ENCODE data around the gene CD48.
A peak's percentile ranks its signal among the peaks of the same experiment; 100 is the strongest.

Gene CD48

DNA sequence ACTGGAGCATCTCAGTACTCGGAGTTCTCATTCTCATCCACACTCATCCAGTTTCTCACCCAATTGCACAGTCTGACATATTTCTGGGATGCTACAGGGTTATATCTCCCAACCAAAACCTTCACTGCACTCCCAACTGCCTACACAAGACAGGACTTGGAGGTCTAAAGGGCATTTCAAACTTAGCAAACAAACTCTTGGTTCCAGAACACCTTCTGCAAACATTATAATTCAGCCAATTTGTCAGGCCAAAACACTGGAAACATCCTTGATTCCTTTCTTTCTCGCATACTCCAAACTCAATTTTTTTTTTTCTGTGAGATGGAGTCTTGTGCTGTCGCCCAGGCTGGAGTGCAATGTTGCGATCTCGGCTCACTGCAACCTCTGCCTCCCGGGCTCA lies 72.7 kb downstream of the CD48 start:
- no peaks in the 10 kb centered on the region for H3K9me3 ChIP-seq (ENCODE audit: control insufficient read depth, insufficient read depth, low read length)
- H3K27me3 ChIP-seq (ENCODE audit: control insufficient read depth, low read length): no peaks in the 10 kb centered on the region
- H3K4me3 ChIP-seq (ENCODE audit: low read length): no peak overlapping the region
- no peaks in the 10 kb centered on the region for H3K79me2 ChIP-seq (ENCODE audit: control insufficient read depth, low read length)
- no peak for TF ChIP-seq EZH2phosphoT487 (IDR thresholded peaks at IDR 0.05; ENCODE audit: borderline replicate concordance, low read length)
- TF ChIP-seq, protein P1, sequence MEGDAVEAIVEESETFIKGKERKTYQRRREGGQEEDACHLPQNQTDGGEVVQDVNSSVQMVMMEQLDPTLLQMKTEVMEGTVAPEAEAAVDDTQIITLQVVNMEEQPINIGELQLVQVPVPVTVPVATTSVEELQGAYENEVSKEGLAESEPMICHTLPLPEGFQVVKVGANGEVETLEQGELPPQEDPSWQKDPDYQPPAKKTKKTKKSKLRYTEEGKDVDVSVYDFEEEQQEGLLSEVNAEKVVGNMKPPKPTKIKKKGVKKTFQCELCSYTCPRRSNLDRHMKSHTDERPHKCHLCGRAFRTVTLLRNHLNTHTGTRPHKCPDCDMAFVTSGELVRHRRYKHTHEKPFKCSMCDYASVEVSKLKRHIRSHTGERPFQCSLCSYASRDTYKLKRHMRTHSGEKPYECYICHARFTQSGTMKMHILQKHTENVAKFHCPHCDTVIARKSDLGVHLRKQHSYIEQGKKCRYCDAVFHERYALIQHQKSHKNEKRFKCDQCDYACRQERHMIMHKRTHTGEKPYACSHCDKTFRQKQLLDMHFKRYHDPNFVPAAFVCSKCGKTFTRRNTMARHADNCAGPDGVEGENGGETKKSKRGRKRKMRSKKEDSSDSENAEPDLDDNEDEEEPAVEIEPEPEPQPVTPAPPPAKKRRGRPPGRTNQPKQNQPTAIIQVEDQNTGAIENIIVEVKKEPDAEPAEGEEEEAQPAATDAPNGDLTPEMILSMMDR (IDR thresholded peaks at IDR 0.05; ENCODE audit: low read depth, low read length, poor library complexity, severe bottlenecking): no peak
- H3K36me3 ChIP-seq (ENCODE audit: control insufficient read depth, low read length): no peaks in the 10 kb centered on the region
- H3K4me2 ChIP-seq (ENCODE audit: low read length): no peak overlapping the region
- H4K20me1 ChIP-seq (ENCODE audit: control insufficient read depth, insufficient read depth, low read depth, low read length): no peaks in the 10 kb centered on the region
- no peak overlapping the region for H3K27ac ChIP-seq (ENCODE audit: low read depth, low read length)
- no peaks in the 10 kb centered on the region for H3K9me2 ChIP-seq (replicated peaks; ENCODE audit: control insufficient read depth, low read length)
- H3K4me1 ChIP-seq (ENCODE audit: control insufficient read depth, low read length): peaks cover 40% of the 10 kb centered on the region
- no peaks in the 10 kb centered on the region for H3F3A ChIP-seq (ENCODE audit: control insufficient read depth, insufficient read depth)

DNA sequence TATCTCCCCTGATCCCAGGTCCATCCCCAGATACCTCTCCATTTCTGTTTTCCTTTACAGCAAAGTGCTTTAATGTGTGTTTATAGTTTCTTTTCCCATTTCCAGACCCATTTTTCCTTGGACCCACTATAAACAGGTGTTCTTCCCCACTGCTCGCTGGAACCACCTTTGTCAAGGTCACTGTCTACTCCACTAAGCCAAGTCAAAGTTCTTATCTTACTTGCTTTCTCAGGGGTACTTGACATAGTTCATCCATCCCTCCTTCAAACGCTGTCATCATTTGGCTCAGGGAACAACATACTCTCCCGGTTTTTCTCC lies 73.1 kb downstream of the CD48 start:
- Histone ChIP-seq H3K36me3 (ENCODE audit: control insufficient read depth, low read length) (no peaks in the 10 kb centered on the region), H3K4me2 (ENCODE audit: low read length) (0 out of 2 replicates have a peak overlapping the region, but pooled peaks have one; percentile 12)

GRCh38 chr1:160637821-160638539 lies 73.6 kb downstream of the CD48 start:
- no peak overlapping the region for H3K27ac ChIP-seq (ENCODE audit: low read depth, low read length)
- H3K4me1 ChIP-seq (ENCODE audit: control insufficient read depth, low read length): peaks cover 40% of the 10 kb centered on the region
- no peak overlapping the region for H3K4me3 ChIP-seq (ENCODE audit: low read length)
- H4K20me1 ChIP-seq (ENCODE audit: control insufficient read depth, insufficient read depth, low read depth, low read length): no peaks in the 10 kb centered on the region
- no peaks in the 10 kb centered on the region for H3F3A ChIP-seq (ENCODE audit: control insufficient read depth, insufficient read depth)
- H3K4me2 ChIP-seq (ENCODE audit: low read length): 0 out of 2 replicates have a peak overlapping the region, but pooled peaks have one; percentile 12
- no peaks in the 10 kb centered on the region for H3K36me3 ChIP-seq (ENCODE audit: control insufficient read depth, low read length)
- H3K27me3 ChIP-seq (ENCODE audit: control insufficient read depth, low read length): no peaks in the 10 kb centered on the region
- no peaks in the 10 kb centered on the region for H3K9me3 ChIP-seq (ENCODE audit: control insufficient read depth, insufficient read depth, low read length)
- TF ChIP-seq, protein P1 (IDR thresholded peaks at IDR 0.05; ENCODE audit: low read depth, low read length, poor library complexity, severe bottlenecking): no peak
- no peak for TF ChIP-seq EZH2phosphoT487 (IDR thresholded peaks at IDR 0.05; ENCODE audit: borderline replicate concordance, low read length)
- H3K79me2 ChIP-seq (ENCODE audit: control insufficient read depth, low read length): no peaks in the 10 kb centered on the region
- no peaks in the 10 kb centered on the region for H3K9me2 ChIP-seq (replicated peaks; ENCODE audit: control insufficient read depth, low read length)

More for the DNA sequence above, 73.1 kb downstream of the CD48 start:
- Histone ChIP-seq H3K9me2 (replicated peaks; ENCODE audit: control insufficient read depth, low read length) (no peaks in the 10 kb centered on the region), H3K27me3 (ENCODE audit: control insufficient read depth, low read length) (no peaks in the 10 kb centered on the region), H3K9me3 (ENCODE audit: control insufficient read depth, insufficient read depth, low read length) (no peaks in the 10 kb centered on the region), H3K4me1 (ENCODE audit: control insufficient read depth, low read length) (peaks cover 40% of the 10 kb centered on the region), H3F3A (ENCODE audit: control insufficient read depth, insufficient read depth) (no peaks in the 10 kb centered on the region), H3K27ac (ENCODE audit: low read depth, low read length) (no peak overlapping the region), H3K79me2 (ENCODE audit: control insufficient read depth, low read length) (no peaks in the 10 kb centered on the region), H4K20me1 (ENCODE audit: control insufficient read depth, insufficient read depth, low read depth, low read length) (no peaks in the 10 kb centered on the region), H3K4me3 (ENCODE audit: low read length) (no peak overlapping the region)
- no peak for TF ChIP-seq EZH2phosphoT487 (IDR thresholded peaks at IDR 0.05; ENCODE audit: borderline replicate concordance, low read length)
- TF ChIP-seq, protein P1 (IDR thresholded peaks at IDR 0.05; ENCODE audit: low read depth, low read length, poor library complexity, severe bottlenecking): no peak

Data from DOHH2 (cell line).